Suprapubic skin (tissue), 3 donors: Measurements from ENCODE around the gene SMIM29.

Source experiments
- CTCF ChIP-seq, 2 donors: fragments of 200-600 bp in 1 of 2; fragments of 450-650 bp in 1 of 2; sonication (generic) in 1 of 2; IDR thresholded peaks; one replicate each; pipeline ENCODE4 v1.5.1; 2016 to 2019; ENCODE audit warnings: antibody characterized with exemption in 2 of 2, mild to moderate bottlenecking in 1 of 2, moderate library complexity in 1 of 2
- POLR2AphosphoS5 ChIP-seq, 3 donors: sonication (generic); formaldehyde crosslinking; IDR thresholded peaks; one replicate each; pipeline ENCODE4 v1.6.1; 2017; ENCODE audit warnings: antibody characterized with exemption in 3 of 3

- TF ChIP-seq POLR2AphosphoS5 (IDR thresholded peaks at IDR 0.05) = no peak
- TF ChIP-seq CTCF (IDR thresholded peaks at IDR 0.05) = no peak
These were observed 46.2 kb downstream of the SMIM29 start for GRCh38 chr6:34202329-34203201.
